Mesothelial cell of epicardium (in vitro differentiated cells): ENCODE results near the gene SEPTIN2. TPM values are rescaled to one million over a fixed set of nuclear protein-coding genes. Genes with fewer than 3 reads are reported as not detected.
"Not testable (repeated sequence)": the region's sequence is repeated elsewhere in the genome, so short reads cannot be mapped to it uniquely, and the experiment has no call there.

ENCODE experiments used
- DNase-seq, 2 experiments: peaks; one replicate each; pipeline ENCODE4 v3.0.0; 2021; ENCODE audit warnings: low spot score in 2 of 2; ENCODE audit not compliant: unreplicated experiment in 2 of 2
- H3K27ac Mint-ChIP-seq: 2 replicates; pipeline ENCODE4 v1.8.0; 2021; ENCODE audit warnings: mixed read lengths
- H3K27me3 Mint-ChIP-seq: 2 replicates; pipeline ENCODE4 v1.8.0; 2021; ENCODE audit warnings: low read depth, mixed read lengths
- H3K36me3 Mint-ChIP-seq: 2 replicates; pipeline ENCODE4 v1.8.0; 2021; ENCODE audit warnings: mixed read lengths
- H3K4me1 Mint-ChIP-seq: 2 replicates; pipeline ENCODE4 v1.8.0; 2021; ENCODE audit warnings: mixed read lengths
- H3K4me3 Mint-ChIP-seq: 2 replicates; pipeline ENCODE4 v1.8.0; 2021; ENCODE audit warnings: mild to moderate bottlenecking, moderate library complexity, mixed read lengths
- H3K9me3 Mint-ChIP-seq: 2 replicates; pipeline ENCODE4 v1.8.0; 2021; ENCODE audit warnings: mixed read lengths
- total RNA-seq: library from RNA; stranded (reverse); gene quantifications from 3 replicates; pipeline ENCODE4 v1.2.1, GENCODE V29; 2021
- TF ChIP-seq, protein P1 (sequence below): fragments of 200-600 bp; sonication (generic); IDR thresholded peaks from one replicate; pipeline ENCODE4 v1.5.0; 2021; ENCODE audit warnings: antibody characterized with exemption; ENCODE audit not compliant: unreplicated experiment

The SEPTIN2 gene
- total RNA-seq, 1 donor from 2014 or later, result 522 TPM

DNA sequence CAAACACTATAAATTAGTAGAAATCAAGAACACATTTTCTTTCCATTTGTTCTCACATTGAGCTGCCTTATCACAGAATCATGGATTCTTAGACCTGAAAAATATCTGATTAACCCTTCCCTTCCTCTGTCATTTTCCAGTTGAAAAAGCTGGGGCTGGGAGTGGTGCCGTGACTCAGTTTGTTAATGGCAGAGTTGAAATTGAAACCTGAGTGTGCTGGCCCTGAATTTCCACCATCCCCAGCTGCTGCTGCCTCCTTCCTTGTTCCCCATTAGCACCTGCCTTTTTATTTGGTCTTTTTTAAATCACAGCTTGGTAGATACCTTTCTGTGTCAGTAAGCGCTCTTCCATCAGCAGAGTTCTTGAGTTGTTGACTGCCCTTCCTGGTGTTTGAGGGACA is 51.0 kb downstream of the SEPTIN2 start:
- Mint-ChIP-seq H3K36me3 (no peaks in the 10 kb centered on the region), H3K27me3 (no peaks in the 10 kb centered on the region), H3K4me3 (no peak overlapping the region), H3K4me1 (peaks cover 11% of the 10 kb centered on the region), H3K9me3 (no peaks in the 10 kb centered on the region), H3K27ac (no peak overlapping the region)
- no peak for DNase-seq
- TF ChIP-seq, protein P1, sequence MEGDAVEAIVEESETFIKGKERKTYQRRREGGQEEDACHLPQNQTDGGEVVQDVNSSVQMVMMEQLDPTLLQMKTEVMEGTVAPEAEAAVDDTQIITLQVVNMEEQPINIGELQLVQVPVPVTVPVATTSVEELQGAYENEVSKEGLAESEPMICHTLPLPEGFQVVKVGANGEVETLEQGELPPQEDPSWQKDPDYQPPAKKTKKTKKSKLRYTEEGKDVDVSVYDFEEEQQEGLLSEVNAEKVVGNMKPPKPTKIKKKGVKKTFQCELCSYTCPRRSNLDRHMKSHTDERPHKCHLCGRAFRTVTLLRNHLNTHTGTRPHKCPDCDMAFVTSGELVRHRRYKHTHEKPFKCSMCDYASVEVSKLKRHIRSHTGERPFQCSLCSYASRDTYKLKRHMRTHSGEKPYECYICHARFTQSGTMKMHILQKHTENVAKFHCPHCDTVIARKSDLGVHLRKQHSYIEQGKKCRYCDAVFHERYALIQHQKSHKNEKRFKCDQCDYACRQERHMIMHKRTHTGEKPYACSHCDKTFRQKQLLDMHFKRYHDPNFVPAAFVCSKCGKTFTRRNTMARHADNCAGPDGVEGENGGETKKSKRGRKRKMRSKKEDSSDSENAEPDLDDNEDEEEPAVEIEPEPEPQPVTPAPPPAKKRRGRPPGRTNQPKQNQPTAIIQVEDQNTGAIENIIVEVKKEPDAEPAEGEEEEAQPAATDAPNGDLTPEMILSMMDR, result no peak

- Mint-ChIP-seq H3K4me3 (no peak overlapping the region), H3K9me3 (no peaks in the 10 kb centered on the region), H3K27ac (peak overlapping the region; percentile 70), H3K36me3 (no peaks in the 10 kb centered on the region), H3K27me3 (no peaks in the 10 kb centered on the region), H3K4me1 (peaks cover 16% of the 10 kb centered on the region)
- TF ChIP-seq, protein P1, result no peak
- DNase-seq, result no peak
These were observed 52.9 kb downstream of the SEPTIN2 start for GRCh38 chr2:241368643-241369042.

DNA sequence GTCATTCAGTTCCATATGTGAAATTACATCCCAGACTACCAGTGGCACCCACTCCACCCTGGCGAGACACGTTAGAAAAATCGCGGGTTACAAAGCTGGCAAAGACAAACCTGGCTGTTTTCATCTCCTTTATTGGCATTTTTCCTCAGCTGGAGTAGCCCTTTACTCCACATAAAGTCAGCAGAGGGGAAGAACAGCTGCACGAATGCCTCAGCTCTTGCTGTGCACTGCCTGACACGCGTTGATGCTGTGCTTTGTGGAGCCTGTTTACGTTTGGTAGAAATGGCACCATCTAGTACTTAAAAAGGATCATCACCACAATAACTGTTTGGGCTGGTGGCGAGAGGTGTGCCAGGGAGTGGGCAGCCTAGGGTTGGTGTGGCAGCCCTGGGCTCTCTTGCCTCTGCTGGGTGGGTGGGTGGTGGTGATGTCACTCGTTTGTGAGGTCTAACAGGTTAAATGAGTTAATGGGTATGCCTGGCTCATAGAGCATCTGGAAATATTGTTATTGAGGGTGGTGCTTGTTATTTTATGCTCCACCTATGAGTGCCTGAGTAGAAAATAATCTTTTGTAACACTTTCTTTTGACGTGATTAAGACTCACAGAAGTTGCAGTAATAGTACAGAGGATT is 56.8 kb downstream of the SEPTIN2 start:
- Mint-ChIP-seq H3K4me3 (no peak overlapping the region), H3K36me3 (no peaks in the 10 kb centered on the region), H3K27ac (peak overlapping the region; percentile 57), H3K27me3 (no peaks in the 10 kb centered on the region), H3K9me3 (no peaks in the 10 kb centered on the region), H3K4me1 (peaks cover 23% of the 10 kb centered on the region)
- TF ChIP-seq, protein P1, result no peak
- DNase-seq, result no peak

- Mint-ChIP-seq H3K9me3 (no peaks in the 10 kb centered on the region), H3K27me3 (no peaks in the 10 kb centered on the region)
- TF ChIP-seq, protein P1, result no peak
These were observed 57.7 kb downstream of the SEPTIN2 start for GRCh38 chr2:241373446-241373845.

DNA sequence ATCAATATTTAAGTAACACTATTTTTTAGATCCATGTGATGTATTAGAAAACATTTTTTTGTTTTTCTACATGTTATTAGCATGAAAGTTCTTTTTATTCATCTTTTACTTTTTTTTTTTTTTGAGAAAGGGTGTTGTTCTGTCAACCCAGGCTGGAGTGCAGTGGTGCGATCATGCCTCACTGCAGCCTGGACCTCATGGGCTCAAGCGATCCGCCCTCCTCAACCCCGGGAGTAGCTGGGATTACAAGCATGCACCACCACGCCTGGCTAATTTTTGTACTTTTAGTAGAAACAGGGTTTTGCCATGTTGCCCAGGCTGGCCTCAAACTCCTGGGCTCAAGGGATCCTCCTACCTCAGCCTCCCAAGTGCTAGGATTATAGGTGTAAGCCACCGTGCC is 58.2 kb downstream of the SEPTIN2 start:
- H3K36me3 Mint-ChIP-seq, DNase-seq, H3K27me3 Mint-ChIP-seq, H3K9me3 Mint-ChIP-seq, H3K4me3 Mint-ChIP-seq, H3K27ac Mint-ChIP-seq: not testable (repeated sequence)
- H3K4me1 Mint-ChIP-seq, result peaks cover 25% of the 10 kb centered on the region

More at GRCh38 chr2:241373446-241373845, 57.7 kb downstream of the SEPTIN2 start:
- H3K36me3 Mint-ChIP-seq, result no peaks in the 10 kb centered on the region
- H3K27ac Mint-ChIP-seq, result peak overlapping the region; percentile 19
- H3K4me1 Mint-ChIP-seq, result peaks cover 22% of the 10 kb centered on the region
- DNase-seq, result no peak
- H3K4me3 Mint-ChIP-seq, result no peak overlapping the region

GRCh38 chr2:241375300-241375699 is 59.6 kb downstream of the SEPTIN2 start:
- peaks cover 32% of the 10 kb centered on the region for H3K4me1 Mint-ChIP-seq
- H3K36me3 Mint-ChIP-seq, result no peaks in the 10 kb centered on the region
- no peak for DNase-seq
- no peak overlapping the region for H3K4me3 Mint-ChIP-seq
- no peaks in the 10 kb centered on the region for H3K27me3 Mint-ChIP-seq
- TF ChIP-seq, protein P1, result no peak
- no peaks in the 10 kb centered on the region for H3K9me3 Mint-ChIP-seq
- H3K27ac Mint-ChIP-seq, result peak overlapping the region; percentile 75
